EL (cell line): ENCODE results near the gene CDC20B.
A peak's percentile ranks its signal among the peaks of the same experiment; 100 is the strongest.

ENCODE experiments used
- DNase-seq: peaks from one replicate; pipeline ENCODE4 v3.0.0-alpha.2; 2016

Gene CDC20B

GRCh38 chr5:55172937-55173686 is at the start of gene CDC20B:
Gene CDC20B (minus strand): TSS chr5:55173177. CDS start chr5:55173000, 177 bp downstream.
- peak; percentile 81 for DNase-seq

GRCh38 chr5:55222092-55222984 is 49.4 kb upstream of the CDC20B start:
- DNase-seq, result no peak

- DNase-seq, result peak; percentile 55
Measured at GRCh38 chr5:55220433-55221185, 47.6 kb upstream of the CDC20B start.

- no peak for DNase-seq
Measured at GRCh38 chr5:55219770-55220169, 46.8 kb upstream of the CDC20B start.

- DNase-seq, result no peak
Measured at GRCh38 chr5:55218967-55219366, 46.0 kb upstream of the CDC20B start.

GRCh38 chr5:55211184-55211874 is 38.4 kb upstream of the CDC20B start:
- DNase-seq, result no peak

GRCh38 chr5:55205001-55205400 is 32.0 kb upstream of the CDC20B start:
- no peak for DNase-seq

- DNase-seq, result no peak
Measured at GRCh38 chr5:55191165-55191564, 18.2 kb upstream of the CDC20B start.

GRCh38 chr5:55188656-55189540 is 15.9 kb upstream of the CDC20B start:
- DNase-seq, result no peak

- DNase-seq, result no peak
Measured at GRCh38 chr5:55187370-55187769, 14.4 kb upstream of the CDC20B start.

GRCh38 chr5:55180016-55180415 is 7.0 kb upstream of the CDC20B start:
- DNase-seq, result no peak

- DNase-seq, result no peak
Measured at GRCh38 chr5:55177078-55177477, 4.1 kb upstream of the CDC20B start.

- peak; percentile 75 for DNase-seq
Measured at GRCh38 chr5:55176176-55176818, 3.3 kb upstream of the CDC20B start.

GRCh38 chr5:55175781-55176175 is 2.8 kb upstream of the CDC20B start:
- peak; percentile 6 for DNase-seq

- no peak for DNase-seq
Measured at GRCh38 chr5:55173687-55174230, 782 bp upstream of the CDC20B start.

- peak; percentile 81 for DNase-seq
Measured at GRCh38 chr5:55172051-55172899, 702 bp downstream of the CDC20B start.

GRCh38 chr5:55171471-55171870 is 1.5 kb downstream of the CDC20B start:
- DNase-seq, result no peak

- no peak for DNase-seq
Measured at GRCh38 chr5:55162666-55163065, 10.3 kb downstream of the CDC20B start.

GRCh38 chr5:55160493-55161209 is 12.3 kb downstream of the CDC20B start:
- DNase-seq, result peak; percentile 94
